ENCODE results near the gene WDR90.
"Not testable (repeated sequence)": the region's sequence is repeated elsewhere in the genome, so short reads cannot be mapped to it uniquely, and the experiment has no call there.

The WDR90 gene

DNA sequence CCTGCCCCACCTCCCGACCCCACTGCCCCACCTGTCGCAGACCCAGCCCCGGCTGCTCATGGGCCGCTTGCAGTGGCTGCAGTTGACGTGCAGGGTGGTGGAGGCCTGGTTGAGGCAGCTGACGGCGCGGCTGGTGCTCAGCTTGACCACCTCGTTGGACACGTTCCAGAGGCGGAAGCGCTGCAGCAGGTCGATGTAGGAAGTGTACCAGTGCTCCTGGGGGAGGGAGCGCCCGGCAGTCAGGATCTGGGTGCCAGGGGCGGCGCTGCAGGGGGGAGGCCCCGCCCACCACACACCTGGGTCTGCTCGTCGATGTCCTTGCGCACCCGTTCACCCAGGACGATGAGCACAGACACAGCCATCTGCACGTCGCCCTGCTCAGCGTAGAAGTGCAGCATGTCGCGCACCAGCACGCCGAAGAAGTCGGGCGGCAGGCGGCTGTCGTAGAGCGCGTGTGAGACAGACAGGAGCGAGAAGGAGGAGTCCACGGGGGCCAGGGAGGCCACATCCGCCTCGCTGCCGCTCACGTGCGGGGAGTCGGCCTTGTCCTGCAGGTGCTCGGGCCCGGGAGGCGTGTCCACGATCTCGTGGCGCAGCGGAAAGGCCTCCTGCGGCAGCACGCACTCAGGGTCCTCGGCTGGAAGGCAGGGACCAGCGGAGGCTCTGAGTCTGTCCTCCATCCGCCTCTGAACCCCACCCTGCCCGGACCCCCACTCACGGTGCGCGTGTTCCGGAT is 36.0 kb downstream of the WDR90 start:
- H3K4me3 ChIP-seq (ENCODE audit: low read depth, low read length), result peak overlapping the region; percentile 69; the same call in 1 of the 2 replicates
- DNase-seq, result no peak

DNA sequence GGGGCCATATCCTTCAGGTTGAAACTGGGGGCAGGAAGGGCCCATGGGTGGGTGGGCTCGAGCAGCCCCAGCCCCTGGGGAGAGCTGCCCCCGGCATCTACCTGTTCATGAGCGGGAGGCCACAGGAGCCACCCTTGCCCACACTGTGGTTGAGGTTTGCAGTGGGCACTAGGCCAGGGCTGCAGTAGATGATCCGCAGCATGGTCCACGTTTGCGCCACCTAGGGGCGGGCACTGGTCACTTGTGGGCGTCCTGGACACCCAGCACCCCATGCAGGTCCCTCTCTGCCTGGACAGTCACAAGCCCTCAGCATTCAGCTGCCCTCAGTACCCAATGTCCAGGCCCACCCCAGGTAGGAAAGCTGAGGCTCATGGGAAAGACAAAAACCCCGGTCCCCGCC is 36.8 kb downstream of the WDR90 start:
- peak; percentile 82 for DNase-seq

More for the DNA sequence above, 36.0 kb downstream of the WDR90 start:
- TF ChIP-seq CTCF (IDR thresholded peaks at IDR 0.05; ENCODE audit: low read depth, low read length), result no peak
- no peaks in the 10 kb centered on the region for H3K9me3 ChIP-seq
- H3K27me3 ChIP-seq, result no peaks in the 10 kb centered on the region
- peaks cover 51% of the 10 kb centered on the region for H3K36me3 ChIP-seq
- H3K4me1 ChIP-seq, result peaks cover 12% of the 10 kb centered on the region; the same call in 1 of the 2 replicates

DNA sequence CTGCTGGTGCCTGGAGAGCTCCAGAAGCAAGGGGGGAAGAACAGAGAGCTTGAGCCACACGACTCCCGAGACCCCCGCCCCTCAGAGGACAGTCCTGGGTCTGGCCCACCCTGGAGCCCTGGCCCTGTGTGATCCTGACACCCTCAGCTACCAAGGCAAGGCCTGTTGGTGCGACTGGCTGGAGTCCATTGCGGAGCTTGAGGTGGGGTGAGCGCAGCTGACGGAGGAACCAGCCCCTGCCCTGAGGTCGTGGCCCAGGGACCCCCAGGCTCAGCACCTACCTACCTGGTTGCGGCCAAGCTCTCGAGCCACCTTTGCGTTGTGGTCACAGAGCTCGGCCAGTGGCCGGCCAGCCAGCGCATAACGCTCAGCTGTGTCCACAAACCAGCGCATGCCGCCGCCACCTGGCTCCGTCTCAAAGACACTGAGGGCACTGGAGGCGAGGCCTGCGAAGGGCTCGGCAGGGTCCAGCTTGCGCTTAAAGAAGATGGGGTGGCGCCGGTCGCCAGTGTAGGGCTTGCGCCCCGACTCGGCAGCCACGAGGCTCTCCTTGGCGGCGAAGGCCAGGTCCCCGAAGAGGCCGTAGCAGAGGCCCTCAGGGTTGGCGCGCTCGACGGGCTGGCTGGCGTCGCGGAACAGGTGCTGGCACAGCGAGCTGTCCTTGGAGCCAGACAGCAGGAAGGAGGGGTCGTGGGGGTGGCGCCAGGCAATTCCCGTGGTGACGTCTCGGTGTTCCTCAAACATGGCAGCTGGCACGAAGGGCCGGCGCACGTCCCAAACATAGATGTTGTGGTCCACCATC is 37.5 kb downstream of the WDR90 start:
- H3K27me3 ChIP-seq, result no peaks in the 10 kb centered on the region
- no peak for TF ChIP-seq CTCF (IDR thresholded peaks at IDR 0.05; ENCODE audit: low read depth, low read length)
- H3K4me3 ChIP-seq (ENCODE audit: low read depth, low read length), result no peak overlapping the region
- no peaks in the 10 kb centered on the region for H3K9me3 ChIP-seq
- H3K4me1 ChIP-seq, result peaks cover 7% of the 10 kb centered on the region; the same call in 1 of the 2 replicates
- H3K36me3 ChIP-seq, result peaks cover 43% of the 10 kb centered on the region
- DNase-seq, result no peak

More for the DNA sequence above, 36.8 kb downstream of the WDR90 start:
- TF ChIP-seq CTCF (IDR thresholded peaks at IDR 0.05; ENCODE audit: low read depth, low read length), result peak; percentile 67
- peaks cover 12% of the 10 kb centered on the region; the same call in 1 of the 2 replicates for H3K4me1 ChIP-seq
- no peaks in the 10 kb centered on the region for H3K9me3 ChIP-seq
- H3K4me3 ChIP-seq (ENCODE audit: low read depth, low read length), result no peak overlapping the region
- no peaks in the 10 kb centered on the region for H3K27me3 ChIP-seq
- peaks cover 50% of the 10 kb centered on the region for H3K36me3 ChIP-seq

DNA sequence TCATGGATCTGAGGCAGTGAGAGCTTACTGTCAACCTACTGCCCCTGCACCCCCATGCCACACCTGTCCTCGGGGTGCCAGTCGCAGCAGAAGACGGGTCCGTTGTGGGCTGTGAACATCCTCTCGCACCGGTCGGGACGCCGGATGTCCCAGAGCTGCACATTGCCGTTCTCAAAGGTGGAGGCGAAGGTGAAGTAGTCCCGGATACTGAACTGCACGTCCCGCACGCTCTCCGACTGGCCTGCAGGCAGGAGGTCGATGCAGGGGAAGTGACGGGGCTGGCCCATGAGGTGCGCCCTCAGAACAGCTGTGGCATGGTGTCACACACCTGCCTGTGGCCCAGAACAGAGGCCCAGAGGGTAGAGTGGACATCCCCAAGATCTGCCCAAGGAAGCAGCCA is 38.3 kb downstream of the WDR90 start:
- peaks cover 35% of the 10 kb centered on the region for H3K36me3 ChIP-seq
- DNase-seq, result no peak
- no peak overlapping the region for H3K4me3 ChIP-seq (ENCODE audit: low read depth, low read length)
- H3K9me3 ChIP-seq, result no peaks in the 10 kb centered on the region
- H3K4me1 ChIP-seq, result 0 out of 2 replicates have a peak, but pooled peaks cover 5% of the 10 kb centered on the region
- no peak for TF ChIP-seq CTCF (IDR thresholded peaks at IDR 0.05; ENCODE audit: low read depth, low read length)
- H3K27me3 ChIP-seq, result no peaks in the 10 kb centered on the region

GRCh38 chr16:689175-689897 is 40.2 kb downstream of the WDR90 start:
- no peaks in the 10 kb centered on the region for H3K9me3 ChIP-seq
- H3K4me3 ChIP-seq (ENCODE audit: low read depth, low read length), result peak overlapping the region; percentile 97
- H3K36me3 ChIP-seq, result peaks cover 23% of the 10 kb centered on the region
- no peak for DNase-seq
- H3K4me1 ChIP-seq, result 0 out of 2 replicates have a peak, but pooled peaks cover 5% of the 10 kb centered on the region
- no peaks in the 10 kb centered on the region for H3K27me3 ChIP-seq
- no peak for TF ChIP-seq CTCF (IDR thresholded peaks at IDR 0.05; ENCODE audit: low read depth, low read length)

DNA sequence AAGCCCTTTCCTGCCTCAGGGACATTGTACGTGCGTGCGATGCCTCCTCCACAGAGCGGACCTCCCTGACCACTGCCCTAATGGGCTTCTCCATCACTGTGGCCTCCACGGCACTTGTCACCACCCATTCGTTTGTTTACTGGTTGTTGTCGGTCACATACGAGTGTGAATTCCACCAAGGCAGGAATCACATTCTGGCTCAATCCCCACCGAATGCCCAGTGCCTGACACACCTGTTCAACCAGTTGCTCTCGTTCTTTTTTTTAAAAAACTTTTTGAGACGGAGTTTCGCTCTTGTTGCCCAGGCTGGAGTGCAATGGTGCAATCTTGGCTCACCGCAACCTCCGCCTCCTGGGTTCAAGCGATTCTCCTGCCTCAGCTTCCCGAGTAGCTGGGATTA is 42.1 kb downstream of the WDR90 start:
- not testable (repeated sequence) for H3K4me3 ChIP-seq (ENCODE audit: low read depth, low read length); H3K9me3 ChIP-seq; DNase-seq; H3K4me1 ChIP-seq; H3K27me3 ChIP-seq
- peaks cover 16% of the 10 kb centered on the region for H3K36me3 ChIP-seq
